Activated naive CD4-positive, alpha-beta T cell treated with anti-CD3 and anti-CD28 coated beads for 36 hours (primary cell): ENCODE measurements around the gene CELA2B. TPM values are rescaled to one million over a fixed set of nuclear protein-coding genes. Genes with fewer than 3 reads are reported as not detected.
"Not testable (repeated sequence)": the region's sequence is repeated elsewhere in the genome, so short reads cannot be mapped to it uniquely, and the experiment has no call there.

Source experiments
- CTCF ChIA-PET: fragments of 350-600 bp; sonication (Branson Sonifier 250); formaldehyde crosslinking; loops from one replicate; lab custom pipeline; 2021; ENCODE audit warnings: antibody characterized with exemption; lab: Charles Lee
- DNase-seq: peaks from one replicate; pipeline ENCODE4 v3.0.0-alpha.2; 2020
- H3K27ac Mint-ChIP-seq: one replicate; pipeline ENCODE4 v1.8.0; 2021; ENCODE audit warnings: mild to moderate bottlenecking, mixed read lengths
- H3K27me3 Mint-ChIP-seq: one replicate; pipeline ENCODE4 v1.8.0; 2021; ENCODE audit warnings: low read depth, mixed read lengths
- H3K36me3 Mint-ChIP-seq: one replicate; pipeline ENCODE4 v1.8.0; 2021; ENCODE audit warnings: low read depth, mixed read lengths
- H3K4me1 Mint-ChIP-seq: one replicate; pipeline ENCODE4 v1.8.0; 2021; ENCODE audit warnings: low read depth, mixed read lengths
- H3K4me3 Mint-ChIP-seq: one replicate; pipeline ENCODE4 v1.8.0; 2021; ENCODE audit warnings: mild to moderate bottlenecking, moderate library complexity, mixed read lengths
- H3K9me3 Mint-ChIP-seq: one replicate; pipeline ENCODE4 v1.8.0; 2021; ENCODE audit warnings: mixed read lengths
- intact Hi-C: fragments of 100-400 bp; cut with micrococcal nuclease; formaldehyde crosslinking; loops from one replicate; pipeline ENCODE4 v1.15.1; 2023
- total RNA-seq, 2 experiments: library from RNA; stranded (reverse); gene quantifications; one replicate each; pipeline ENCODE4 v1.2.3, GENCODE V29; 2021

Gene CELA2B
- total RNA-seq, 2 experiments from 2014 or later: not detected

- Mint-ChIP-seq H3K4me3 (no peak overlapping the region), H3K9me3 (no peaks in the 10 kb centered on the region), H3K27ac (no peak overlapping the region), H3K27me3 (no peaks in the 10 kb centered on the region), H3K4me1 (peaks cover 8% of the 10 kb centered on the region), H3K36me3 (peaks cover 8% of the 10 kb centered on the region)
- CTCF ChIA-PET: no interaction called here
- DNase-seq: no peak
- intact Hi-C loops: no loop called here
Measured at GRCh38 chr1:15513919-15514318, 38.0 kb downstream of the CELA2B start.

GRCh38 chr1:15514557-15514956, 38.7 kb downstream of the CELA2B start:
- H3K36me3 Mint-ChIP-seq, H3K27me3 Mint-ChIP-seq, DNase-seq, H3K4me1 Mint-ChIP-seq, intact Hi-C loops, H3K4me3 Mint-ChIP-seq, H3K9me3 Mint-ChIP-seq: not testable (repeated sequence)
- peak overlapping the region; percentile 15 for H3K27ac Mint-ChIP-seq
- CTCF ChIA-PET: interaction anchor here (0.7 to 1.1 kb wide), 2 partner anchors 9 to 14 kb away, joined by 4 read pairs; no protein-coding TSS in a partner anchor

GRCh38 chr1:15515022-15515663, 39.2 kb downstream of the CELA2B start:
- CTCF ChIA-PET: interaction anchor here (0.7 to 1.1 kb wide), 3 partner anchors 8 to 115 kb away, joined by 3 to 4 read pairs (median 4); no protein-coding TSS in a partner anchor
- Mint-ChIP-seq H3K9me3 (no peaks in the 10 kb centered on the region), H3K4me3 (no peak overlapping the region), H3K27me3 (no peaks in the 10 kb centered on the region), H3K4me1 (peaks cover 8% of the 10 kb centered on the region), H3K36me3 (peaks cover 8% of the 10 kb centered on the region), H3K27ac (no peak overlapping the region)
- intact Hi-C loops: no loop called here
- DNase-seq: no peak

GRCh38 chr1:15519625-15520024, 43.7 kb downstream of the CELA2B start:
- no peaks in the 10 kb centered on the region for H3K27me3 Mint-ChIP-seq
- peaks cover 26% of the 10 kb centered on the region for H3K4me1 Mint-ChIP-seq
- H3K27ac Mint-ChIP-seq: no peak overlapping the region
- H3K36me3 Mint-ChIP-seq: peaks cover 5% of the 10 kb centered on the region
- no peak overlapping the region for H3K4me3 Mint-ChIP-seq
- DNase-seq: no peak
- intact Hi-C loops: loop anchor here (5.0 to 10.0 kb wide), 3 partner anchors 267 to 1535 kb away; partner anchors contain the start of gene SDHB
- no peaks in the 10 kb centered on the region for H3K9me3 Mint-ChIP-seq
- CTCF ChIA-PET: no interaction called here

- H3K9me3 Mint-ChIP-seq, H3K36me3 Mint-ChIP-seq, H3K27ac Mint-ChIP-seq, H3K27me3 Mint-ChIP-seq, H3K4me3 Mint-ChIP-seq, DNase-seq: not testable (repeated sequence)
- intact Hi-C loops: loop anchor here (5.0 to 10.0 kb wide), 3 partner anchors 269 to 1533 kb away; partner anchors contain the start of gene SDHB
- CTCF ChIA-PET: interaction anchor here (0.7 kb wide), 1 partner anchor 472 kb away, joined by 5 read pairs; no protein-coding TSS in a partner anchor
- peaks cover 28% of the 10 kb centered on the region for H3K4me1 Mint-ChIP-seq
Measured at GRCh38 chr1:15521206-15521906, 45.5 kb downstream of the CELA2B start.

- Mint-ChIP-seq H3K36me3 (no peaks in the 10 kb centered on the region), H3K4me3 (no peak overlapping the region)
- intact Hi-C loops: loop anchor here (5.0 to 10.0 kb wide), 3 partner anchors 270 to 1532 kb away; partner anchors contain the start of gene SDHB
Measured at GRCh38 chr1:15522551-15522950, 46.6 kb downstream of the CELA2B start.

GRCh38 chr1:15523104-15524020, 47.5 kb downstream of the CELA2B start:
- H3K4me1 Mint-ChIP-seq: peaks cover 40% of the 10 kb centered on the region
- H3K9me3 Mint-ChIP-seq: no peaks in the 10 kb centered on the region
- H3K36me3 Mint-ChIP-seq: no peaks in the 10 kb centered on the region
- CTCF ChIA-PET: interaction anchor here (1.0 kb wide), 1 partner anchor 8 kb away, joined by 4 read pairs; no protein-coding TSS in a partner anchor
- peak overlapping the region; percentile 95 for H3K4me3 Mint-ChIP-seq
- intact Hi-C loops: loop anchor here (2.0 to 10.0 kb wide), 8 partner anchors 107 to 1531 kb away; partner anchors contain the start of genes EFHD2 and SDHB
- peak overlapping the region; percentile 14 for H3K27ac Mint-ChIP-seq
- DNase-seq: no peak
- H3K27me3 Mint-ChIP-seq: no peaks in the 10 kb centered on the region

More at GRCh38 chr1:15522551-15522950, 46.6 kb downstream of the CELA2B start:
- H3K27ac Mint-ChIP-seq: no peak overlapping the region
- no peaks in the 10 kb centered on the region for H3K9me3 Mint-ChIP-seq
- peaks cover 32% of the 10 kb centered on the region for H3K4me1 Mint-ChIP-seq
- CTCF ChIA-PET: no interaction called here
- no peaks in the 10 kb centered on the region for H3K27me3 Mint-ChIP-seq
- DNase-seq: no peak

- DNase-seq: no peak
- H3K27ac Mint-ChIP-seq: peak within 1 kb of the TSS; percentile 99
- peaks cover 44% of the 10 kb centered on the region for H3K4me1 Mint-ChIP-seq
- H3K4me3 Mint-ChIP-seq: peak within 1 kb of the TSS; percentile 95
- no peaks in the 10 kb centered on the region for H3K9me3 Mint-ChIP-seq
- no peaks in the 10 kb centered on the region for H3K27me3 Mint-ChIP-seq
- no peaks in the 10 kb centered on the region for H3K36me3 Mint-ChIP-seq
- CTCF ChIA-PET: interaction anchor here (1.0 kb wide), 1 partner anchor 9 kb away, joined by 4 read pairs; no protein-coding TSS in a partner anchor
- intact Hi-C loops: loop anchor here (2.0 to 10.0 kb wide), 8 partner anchors 107 to 1531 kb away; partner anchors contain the start of genes EFHD2 and SDHB
Measured at GRCh38 chr1:15524021-15524282, 48.0 kb downstream of the CELA2B start, which contains the start of gene CASP9. Gene CASP9, minus strand, starts transcription at chr1:15524215. Its CDS starts 15 bp downstream, at chr1:15524200.

GRCh38 chr1:15524283-15525049, 48.6 kb downstream of the CELA2B start:
- Mint-ChIP-seq H3K9me3 (no peaks in the 10 kb centered on the region), H3K4me3 (peak overlapping the region; percentile 95), H3K4me1 (peaks cover 47% of the 10 kb centered on the region), H3K27me3 (no peaks in the 10 kb centered on the region), H3K27ac (peak overlapping the region; percentile 99), H3K36me3 (no peaks in the 10 kb centered on the region)
- peak; percentile 100 for DNase-seq
- CTCF ChIA-PET: no interaction called here
- intact Hi-C loops: loop anchor here (1.0 to 10.0 kb wide), 10 partner anchors 108 to 1530 kb away; partner anchors contain the start of genes EFHD2 and SDHB

- no peak for DNase-seq
- peaks cover 48% of the 10 kb centered on the region for H3K4me1 Mint-ChIP-seq
Measured at GRCh38 chr1:15525050-15526020, 49.4 kb downstream of the CELA2B start.

More at GRCh38 chr1:15525050-15526020, 49.4 kb downstream of the CELA2B start:
- H3K9me3 Mint-ChIP-seq: no peaks in the 10 kb centered on the region
- CTCF ChIA-PET: no interaction called here
- peak overlapping the region; percentile 99 for H3K27ac Mint-ChIP-seq
- H3K4me3 Mint-ChIP-seq: peak overlapping the region; percentile 95
- H3K36me3 Mint-ChIP-seq: peaks cover 2% of the 10 kb centered on the region
- intact Hi-C loops: loop anchor here (1.0 to 10.0 kb wide), 14 partner anchors 54 to 1529 kb away; partner anchors contain the start of genes DDI2, EFHD2, SDHB and SZRD1
- no peaks in the 10 kb centered on the region for H3K27me3 Mint-ChIP-seq
